Gastrocnemius medialis (tissue), 4 donors: ENCODE results near the gene ADAMTS15. TPM values are rescaled to one million over a fixed set of nuclear protein-coding genes. Genes with fewer than 3 reads are reported as not detected.

ENCODE experiments used
- ATAC-seq, 2 donors: fragments of 150-250 bp; one replicate each; pipeline ENCODE4 v1.9.1; 2016
- DNase-seq, 2 donors: peaks; one replicate each; pipeline ENCODE4 v3.0.0-alpha.2; 2019
- H3K27ac ChIP-seq, 4 donors: fragments of 200-600 bp; sonication (generic); 1 replicate in 1 of 4; 2 replicates in 3 of 4; pipeline ENCODE4 v1.5.1; 2016 to 2018; ENCODE audit warnings: mild to moderate bottlenecking in 2 of 4, moderate library complexity in 1 of 4
- H3K27me3 ChIP-seq, 3 donors: fragments of 200-600 bp; sonication (generic) in 2 of 3; 1 replicate in 1 of 3; 2 replicates in 2 of 3; pipeline versions ENCODE4 v1.5.1 to v1.6.0; 2016 to 2019; ENCODE audit warnings: mild to moderate bottlenecking in 1 of 3, moderate library complexity in 1 of 3
- H3K36me3 ChIP-seq, 2 donors: fragments of 200-600 bp; sonication (generic) in 1 of 2; one replicate each; pipeline ENCODE4 v1.5.1; 2017 to 2018
- H3K4me1 ChIP-seq, 2 donors: fragments of 200-600 bp; sonication (generic) in 1 of 2; one replicate each; pipeline ENCODE4 v1.5.1; 2016 to 2017; ENCODE audit warnings: mild to moderate bottlenecking in 2 of 2
- H3K4me3 ChIP-seq, 4 donors: fragments of 200-600 bp; sonication (generic) in 3 of 4; 1 replicate in 1 of 4; 2 replicates in 3 of 4; pipeline ENCODE4 v1.5.1; 2016 to 2019; ENCODE audit warnings: mild to moderate bottlenecking in 2 of 4
- H3K9me3 ChIP-seq, 3 donors: fragments of 200-600 bp; sonication (generic) in 2 of 3; 1 replicate in 1 of 3; 2 replicates in 2 of 3; pipeline ENCODE4 v1.5.1; 2016 to 2019
- POLR2A ChIP-seq, 2 donors: fragments of 450-650 bp; IDR thresholded peaks; one replicate each; pipeline ENCODE4 v1.6.1; 2017; ENCODE audit warnings: antibody characterized with exemption in 2 of 2, mild to moderate bottlenecking in 2 of 2, moderate library complexity in 2 of 2
- in situ Hi-C, 4 donors: fragments of 200-750 bp; cut with MboI; loops; one replicate each; pipeline versions ENCODE4 v1.15.0 to v1.8.0; 2017; ENCODE audit warnings: low sequenced_read_pairs in 4 of 4
- intact Hi-C: fragments of 100-400 bp; cut with DNase I; formaldehyde crosslinking; loops from one replicate; pipeline ENCODE4 v1.15.1; 2023; ENCODE audit warnings: low total_unique reads
- total RNA-seq, 4 donors: library from RNA; depleted of rRNA; stranded (reverse); fragments of >200 nt; gene quantifications; one replicate each; pipeline versions ENCODE4 v1.1.0 to v1.2.3, GENCODE V29; 2016
- TF ChIP-seq, protein P1 (sequence below), 5 experiments: fragments of 450-650 bp in 3 of 5; fragments of 200-600 bp in 2 of 5; sonication (generic) in 2 of 5; IDR thresholded peaks in 4 of 5; conservative IDR thresholded peaks in 1 of 5; 1 replicate in 4 of 5; 2 replicates in 1 of 5; pipeline ENCODE4 v1.5.1; 2016 to 2019; ENCODE audit warnings: antibody characterized with exemption in 5 of 5, mild to moderate bottlenecking in 3 of 5, moderate library complexity in 3 of 5

The ADAMTS15 gene
- total RNA-seq, 4 donors from 2014 or later, result 1.2 to 3.4 (median 1.9) TPM

DNA sequence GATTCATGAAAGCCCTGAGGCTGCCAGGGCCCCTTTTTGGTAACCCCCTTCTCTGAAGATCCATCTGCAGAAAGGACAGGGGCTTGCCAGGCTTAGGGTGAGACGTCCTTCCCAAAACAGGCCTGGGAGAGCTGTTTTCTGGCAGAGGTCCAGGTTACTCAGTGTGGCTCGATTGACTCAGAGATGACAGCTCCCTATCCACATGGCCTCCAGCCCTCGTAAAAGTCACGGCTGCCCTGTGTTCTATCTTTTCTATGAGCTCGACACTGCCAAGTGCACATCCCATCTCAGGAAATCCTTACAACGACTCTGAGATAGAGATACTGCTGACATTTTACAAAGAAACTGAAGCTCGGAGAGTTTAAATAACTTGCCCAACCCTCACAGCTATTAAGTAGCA is 40.5 kb upstream of the ADAMTS15 start:
- Histone ChIP-seq H3K36me3 (no peaks in the 10 kb centered on the region), H3K27me3 (no peaks in the 10 kb centered on the region), H3K9me3 (no peaks in the 10 kb centered on the region), H3K27ac (no peak overlapping the region), H3K4me1 (peaks cover 4 to 13% of the 10 kb centered on the region in 2 donors), H3K4me3 (no peak overlapping the region)
- intact Hi-C loops (no loop called here), in situ Hi-C loops (no loop called here)
- ATAC-seq (no peak), DNase-seq (no peak)
- TF ChIP-seq, protein P1, sequence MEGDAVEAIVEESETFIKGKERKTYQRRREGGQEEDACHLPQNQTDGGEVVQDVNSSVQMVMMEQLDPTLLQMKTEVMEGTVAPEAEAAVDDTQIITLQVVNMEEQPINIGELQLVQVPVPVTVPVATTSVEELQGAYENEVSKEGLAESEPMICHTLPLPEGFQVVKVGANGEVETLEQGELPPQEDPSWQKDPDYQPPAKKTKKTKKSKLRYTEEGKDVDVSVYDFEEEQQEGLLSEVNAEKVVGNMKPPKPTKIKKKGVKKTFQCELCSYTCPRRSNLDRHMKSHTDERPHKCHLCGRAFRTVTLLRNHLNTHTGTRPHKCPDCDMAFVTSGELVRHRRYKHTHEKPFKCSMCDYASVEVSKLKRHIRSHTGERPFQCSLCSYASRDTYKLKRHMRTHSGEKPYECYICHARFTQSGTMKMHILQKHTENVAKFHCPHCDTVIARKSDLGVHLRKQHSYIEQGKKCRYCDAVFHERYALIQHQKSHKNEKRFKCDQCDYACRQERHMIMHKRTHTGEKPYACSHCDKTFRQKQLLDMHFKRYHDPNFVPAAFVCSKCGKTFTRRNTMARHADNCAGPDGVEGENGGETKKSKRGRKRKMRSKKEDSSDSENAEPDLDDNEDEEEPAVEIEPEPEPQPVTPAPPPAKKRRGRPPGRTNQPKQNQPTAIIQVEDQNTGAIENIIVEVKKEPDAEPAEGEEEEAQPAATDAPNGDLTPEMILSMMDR (IDR thresholded peaks at IDR 0.05 in 4 of 5, conservative IDR thresholded peaks at IDR 0.05 in 1 of 5), result no peak
- TF ChIP-seq POLR2A (IDR thresholded peaks at IDR 0.05), result no peak

GRCh38 chr11:130408401-130408890 is 40.0 kb upstream of the ADAMTS15 start:
- H3K4me3 ChIP-seq, result no peak overlapping the region
- TF ChIP-seq, protein P1 (IDR thresholded peaks at IDR 0.05 in 4 of 5, conservative IDR thresholded peaks at IDR 0.05 in 1 of 5), result no peak
- TF ChIP-seq POLR2A (IDR thresholded peaks at IDR 0.05), result no peak
- ATAC-seq (no peak), DNase-seq (no peak)
- no peaks in the 10 kb centered on the region for H3K36me3 ChIP-seq
- in situ Hi-C loops, result no loop called here
- no peak overlapping the region for H3K27ac ChIP-seq
- peaks cover 0 to 8% of the 10 kb centered on the region in 2 donors for H3K4me1 ChIP-seq
- no peaks in the 10 kb centered on the region for H3K9me3 ChIP-seq
- peaks cover 0 to under 1% (median 0%) of the 10 kb centered on the region in 3 donors for H3K27me3 ChIP-seq
- intact Hi-C loops, result no loop called here

- no peak for DNase-seq
- in situ Hi-C loops, result no loop called here
- no peak for ATAC-seq
- Histone ChIP-seq H3K36me3 (no peaks in the 10 kb centered on the region), H3K9me3 (no peaks in the 10 kb centered on the region), H3K4me1 (peaks cover 0 to 6% of the 10 kb centered on the region in 2 donors), H3K27ac (no peak overlapping the region), H3K4me3 (no peak overlapping the region), H3K27me3 (peaks cover 0 to 5% (median 0%) of the 10 kb centered on the region in 3 donors)
- intact Hi-C loops, result no loop called here
- TF ChIP-seq, protein P1 (IDR thresholded peaks at IDR 0.05 in 4 of 5, conservative IDR thresholded peaks at IDR 0.05 in 1 of 5), result no peak
- TF ChIP-seq POLR2A (IDR thresholded peaks at IDR 0.05), result no peak
Observed at GRCh38 chr11:130408901-130409300, 39.5 kb upstream of the ADAMTS15 start.

GRCh38 chr11:130409594-130410388 is 38.7 kb upstream of the ADAMTS15 start:
- Histone ChIP-seq H3K36me3 (no peaks in the 10 kb centered on the region), H3K4me3 (no peak overlapping the region), H3K9me3 (no peaks in the 10 kb centered on the region), H3K4me1 (no peaks in the 10 kb centered on the region), H3K27ac (no peak overlapping the region), H3K27me3 (peaks cover 0 to 12% (median 0%) of the 10 kb centered on the region in 3 donors)
- in situ Hi-C loops (loop anchor here in 1 of 4 donors (10.0 kb wide), 1 partner anchor 195 kb away; no protein-coding TSS in a partner anchor), intact Hi-C loops (no loop called here)
- DNase-seq, result no peak
- TF ChIP-seq, protein P1 (IDR thresholded peaks at IDR 0.05 in 4 of 5, conservative IDR thresholded peaks at IDR 0.05 in 1 of 5), result no peak
- no peak for TF ChIP-seq POLR2A (IDR thresholded peaks at IDR 0.05)
- no peak for ATAC-seq
